Activated T-cell treated with anti-CD3 and anti-CD28 coated beads for 4 hours (primary cell): Measurements from ENCODE around the gene GALNT17.

Experiments
- DNase-seq: peaks from one replicate; pipeline ENCODE4 v3.0.0-alpha.2; 2020

Gene GALNT17

DNA sequence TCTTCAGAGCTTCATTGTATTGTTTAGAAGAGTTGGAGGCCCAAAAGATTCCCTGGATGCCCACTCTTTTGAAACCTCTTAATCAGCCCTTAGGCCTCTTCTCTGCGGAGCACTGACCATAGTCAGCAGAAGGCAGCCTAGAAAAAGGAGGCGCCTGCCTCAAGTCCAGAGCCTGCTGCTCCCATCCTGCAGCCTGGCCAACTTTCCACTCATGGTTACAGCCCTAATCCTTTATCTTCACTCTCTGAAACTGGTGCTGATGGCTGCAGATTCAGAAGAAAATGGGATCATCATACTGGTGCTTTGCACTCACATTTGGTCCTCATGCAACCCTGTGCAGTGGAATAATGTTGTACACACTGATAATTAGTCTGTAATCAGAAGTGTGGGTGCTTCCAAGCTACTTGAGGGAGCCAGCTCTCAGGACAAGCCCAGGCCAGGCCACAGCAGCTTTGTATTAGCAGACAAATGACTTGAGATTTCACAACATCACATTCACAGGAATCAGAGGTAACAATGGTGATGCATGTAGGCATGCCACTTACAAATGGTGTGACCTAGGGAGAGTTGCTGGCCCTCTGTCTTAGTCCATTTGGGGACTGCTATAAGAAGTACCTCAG lies 272.9 kb downstream of the GALNT17 start:
- DNase-seq: no peak

DNA sequence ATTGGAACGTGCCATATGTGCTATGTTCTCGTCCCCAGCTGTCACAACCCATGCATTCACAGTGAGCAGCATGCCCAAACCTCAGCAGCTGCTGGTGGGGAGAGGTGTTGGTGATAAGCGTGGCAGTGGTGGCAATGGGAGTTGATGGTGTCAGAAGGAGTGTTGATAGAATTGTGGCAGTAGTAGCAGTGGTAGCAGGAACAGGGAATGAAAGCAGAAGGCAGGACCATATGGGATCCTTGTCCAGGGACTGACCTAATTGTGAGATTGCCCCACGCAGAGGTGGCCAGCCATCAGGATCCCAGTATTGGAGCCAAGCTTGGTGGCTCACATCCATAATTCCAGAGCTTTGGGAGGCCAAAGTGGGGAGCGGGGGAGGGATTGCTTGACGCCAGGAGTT lies 276.3 kb downstream of the GALNT17 start:
- DNase-seq: no peak

DNA sequence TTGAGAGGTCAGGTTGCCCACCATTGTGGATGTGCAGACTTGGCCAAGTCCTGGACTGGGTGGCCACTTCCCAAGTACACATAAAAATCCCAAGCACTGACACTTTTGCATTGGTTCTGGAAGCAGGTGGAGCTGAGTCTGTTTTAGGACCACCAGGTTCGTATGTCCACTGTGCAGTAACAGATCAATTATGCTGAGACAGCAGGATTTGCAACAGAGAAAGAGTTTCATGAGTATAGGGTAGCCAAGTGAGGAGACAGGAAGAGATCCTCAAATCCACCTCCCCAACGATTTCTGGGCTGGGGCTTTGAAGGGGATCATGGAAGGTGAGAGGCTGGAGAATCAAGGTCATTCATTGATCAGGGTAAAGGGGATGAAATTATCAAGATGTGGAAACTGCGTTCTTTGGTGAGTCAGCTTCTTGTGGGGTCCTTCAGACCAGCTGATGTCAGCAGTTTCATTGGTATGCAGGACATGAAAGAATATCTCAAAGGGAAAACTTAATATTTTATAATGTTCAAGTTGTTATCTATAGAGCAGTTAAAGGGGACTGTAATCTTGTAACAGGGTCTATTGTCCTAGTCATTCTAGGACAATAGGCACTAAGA lies 277.7 kb downstream of the GALNT17 start:
- no peak for DNase-seq

DNA sequence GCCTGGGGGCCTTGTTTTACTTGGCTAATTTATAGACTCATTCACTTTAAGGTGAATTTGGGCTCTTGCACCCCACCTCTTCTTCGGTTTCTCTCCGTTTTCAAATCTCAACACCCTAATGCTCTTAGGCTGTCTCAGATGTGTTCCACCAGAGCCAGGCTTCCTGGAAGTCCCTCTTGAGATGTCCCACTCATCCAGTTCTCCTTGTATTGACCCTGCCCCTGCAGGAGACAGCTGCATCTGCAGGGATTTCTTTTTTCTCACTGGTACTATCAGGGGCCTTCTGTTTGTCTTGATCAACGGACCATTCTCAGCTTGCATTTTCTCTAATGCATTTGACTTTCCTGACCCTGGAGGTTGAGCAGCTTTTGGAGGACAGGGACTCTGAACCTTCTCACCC lies 279.5 kb downstream of the GALNT17 start:
- no peak for DNase-seq

DNA sequence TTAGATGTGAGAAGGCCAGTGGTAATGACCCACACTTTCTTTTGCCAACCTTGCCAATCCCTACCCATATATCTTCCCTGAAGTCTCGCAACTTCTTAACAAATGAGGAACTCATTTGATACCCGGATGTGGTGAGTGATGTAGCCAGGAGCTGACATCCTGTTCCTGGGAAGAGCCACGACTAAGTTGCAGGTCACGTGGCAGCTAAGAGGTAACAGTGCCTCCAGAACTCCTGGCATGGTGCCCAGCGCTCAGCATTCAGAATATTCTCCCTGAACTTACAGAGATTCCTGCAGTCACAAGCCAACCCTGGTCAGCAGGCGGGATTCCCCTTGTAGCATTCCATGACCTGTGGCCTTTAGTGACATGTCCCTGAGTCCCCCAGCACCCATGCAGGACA lies 282.5 kb downstream of the GALNT17 start:
- DNase-seq: no peak

DNA sequence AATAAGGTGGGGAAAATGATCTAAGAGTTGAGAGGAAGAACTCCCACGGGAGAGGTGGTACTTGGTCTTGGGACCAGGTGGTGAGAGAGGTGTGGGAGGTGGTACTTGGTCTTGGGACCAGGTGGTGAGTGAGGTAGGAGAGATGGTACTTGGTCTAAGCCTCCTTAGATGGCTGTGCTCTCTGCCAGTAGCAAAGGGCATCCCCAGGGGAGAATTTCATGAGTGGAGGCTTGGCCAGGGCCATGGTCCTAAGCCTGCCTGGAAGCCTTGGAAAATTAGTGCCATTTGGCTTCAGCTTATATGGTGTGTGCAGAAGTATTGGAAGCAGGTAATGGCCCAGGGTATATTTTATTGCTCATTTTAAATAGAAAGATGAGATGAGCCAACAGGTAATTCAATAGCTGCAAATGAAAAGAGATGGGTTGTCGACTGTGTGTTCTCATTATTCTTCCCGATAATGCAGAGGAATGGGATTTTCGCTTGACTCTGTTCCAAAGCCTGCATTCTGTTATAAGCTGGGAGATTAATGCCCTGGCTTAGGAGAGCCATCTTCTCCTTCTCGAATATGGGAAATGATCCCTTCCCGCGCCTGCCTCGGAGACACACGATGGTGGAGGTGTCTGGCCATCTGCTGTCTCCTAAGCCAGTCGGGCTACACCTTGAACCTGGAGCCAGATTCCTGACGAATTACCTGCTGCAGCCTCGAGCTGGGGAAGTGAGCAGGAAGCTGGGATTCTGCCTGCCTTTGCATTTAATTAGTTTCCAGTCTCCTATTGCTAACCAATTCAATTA lies 287.8 kb downstream of the GALNT17 start:
- DNase-seq: no peak

DNA sequence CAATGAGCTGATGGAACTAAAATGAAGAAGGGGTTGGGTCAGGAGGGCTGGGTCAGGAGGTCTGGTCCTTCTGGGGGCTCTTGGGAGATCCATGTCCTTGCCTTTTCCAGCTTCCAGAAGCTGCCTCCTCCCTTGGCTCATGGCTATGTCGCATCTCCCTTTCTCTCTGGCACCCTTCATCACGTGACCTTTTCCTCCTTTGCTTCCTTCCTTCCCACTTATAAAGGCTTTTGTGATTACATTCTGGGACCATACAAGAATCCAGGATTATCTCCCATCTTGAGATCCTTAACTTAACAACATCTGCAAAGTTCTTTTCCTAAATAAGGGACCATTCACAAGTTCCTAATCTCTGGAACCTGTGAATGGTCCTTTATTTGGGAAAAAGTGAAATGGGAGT lies 290.2 kb downstream of the GALNT17 start:
- no peak for DNase-seq

DNA sequence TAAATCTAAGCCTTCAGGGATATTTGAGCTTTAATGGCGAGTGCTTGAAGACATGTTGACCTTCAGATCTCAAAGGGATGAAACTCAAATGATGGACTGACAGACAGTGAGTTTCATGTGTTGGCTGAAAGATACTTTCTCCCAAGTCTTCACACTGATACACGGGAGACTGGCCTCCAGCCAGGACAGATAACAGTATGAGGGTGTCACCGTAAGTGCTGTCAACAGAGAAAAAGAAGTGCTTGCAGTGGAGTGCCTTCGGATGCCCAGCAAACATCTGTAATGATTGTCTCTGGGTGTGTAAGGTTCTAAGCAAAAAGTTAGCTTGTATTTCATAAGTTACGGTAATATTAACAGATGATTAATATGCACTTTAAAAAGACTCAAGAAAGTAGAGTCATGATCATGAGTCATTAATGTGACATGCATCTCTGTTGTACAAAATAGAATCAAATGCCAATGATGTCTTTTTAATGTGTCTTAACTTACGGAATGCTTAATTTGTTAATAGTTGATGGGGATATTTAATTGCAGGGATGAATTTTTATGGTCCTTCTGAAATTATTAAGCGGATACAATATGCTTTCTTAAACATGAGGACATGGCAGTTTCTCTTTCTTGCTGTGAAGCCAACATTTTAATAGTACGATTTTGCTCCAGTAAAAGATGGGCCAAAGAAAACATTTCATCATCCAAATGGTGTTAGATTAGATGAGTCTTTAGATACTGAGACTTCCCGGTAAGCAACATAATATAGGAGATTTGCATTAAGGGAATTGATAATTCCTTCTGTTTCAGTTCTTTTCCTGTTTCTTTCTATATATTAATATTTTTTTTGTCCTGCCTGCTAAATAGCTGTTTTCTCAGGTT lies 292.5 kb downstream of the GALNT17 start:
- DNase-seq: no peak

DNA sequence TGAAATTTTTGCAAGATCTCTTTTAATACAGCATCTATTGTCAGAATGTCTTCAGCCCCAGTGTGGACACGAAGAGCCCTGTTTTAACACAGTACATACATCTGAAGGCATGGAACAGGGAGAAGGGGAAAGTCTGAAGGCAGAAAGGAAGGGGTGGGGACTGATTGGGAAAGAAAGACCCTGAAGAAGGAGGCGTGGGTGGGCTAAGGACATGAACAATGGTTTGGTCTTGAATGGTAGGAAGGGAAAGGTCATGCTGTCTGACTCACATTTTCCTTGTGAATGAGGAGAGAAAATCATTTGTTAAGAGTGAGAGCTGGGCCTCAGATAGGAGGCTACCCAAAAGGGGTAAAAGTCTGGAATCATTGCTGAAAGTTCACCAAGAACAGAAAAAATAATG lies 297.1 kb downstream of the GALNT17 start:
- no peak for DNase-seq

DNA sequence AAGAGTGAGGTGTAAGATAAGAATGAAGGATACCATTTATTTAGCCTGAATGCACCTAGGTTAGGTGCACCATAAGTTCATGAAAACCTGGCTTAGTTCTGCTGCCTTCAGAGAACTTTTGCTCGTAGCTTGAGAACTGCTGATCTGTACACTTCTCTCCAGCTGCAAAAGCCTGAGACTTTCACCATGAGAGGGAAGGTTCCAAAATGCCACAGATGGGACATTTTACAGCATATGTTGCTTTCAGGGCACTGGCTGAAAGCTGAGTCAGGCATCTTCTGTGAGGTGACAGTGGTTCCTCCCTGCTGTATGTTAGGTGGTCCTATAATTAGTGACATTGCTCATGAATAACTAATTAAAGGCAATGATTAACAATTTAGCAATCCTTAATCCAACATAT lies 298.3 kb downstream of the GALNT17 start:
- DNase-seq: no peak

DNA sequence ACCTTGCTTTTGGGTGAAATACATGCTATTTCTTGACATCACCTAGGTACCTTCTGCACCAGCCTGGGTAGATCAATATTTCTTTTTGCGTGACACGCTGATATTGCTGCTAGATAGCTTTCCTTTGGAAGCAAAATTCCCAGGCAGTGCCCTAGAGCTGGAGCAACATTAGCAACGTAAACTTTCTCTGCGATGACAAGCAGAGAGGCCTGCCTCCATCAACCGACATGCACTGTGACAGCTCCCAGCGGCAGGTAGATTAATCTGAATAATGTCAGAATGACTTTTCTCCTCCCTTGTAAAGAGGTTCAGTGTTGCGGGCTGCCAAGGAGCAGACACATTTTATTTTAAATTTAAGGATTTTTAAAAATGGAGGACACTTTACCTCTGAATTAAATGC lies 307.4 kb downstream of the GALNT17 start:
- DNase-seq: no peak

DNA sequence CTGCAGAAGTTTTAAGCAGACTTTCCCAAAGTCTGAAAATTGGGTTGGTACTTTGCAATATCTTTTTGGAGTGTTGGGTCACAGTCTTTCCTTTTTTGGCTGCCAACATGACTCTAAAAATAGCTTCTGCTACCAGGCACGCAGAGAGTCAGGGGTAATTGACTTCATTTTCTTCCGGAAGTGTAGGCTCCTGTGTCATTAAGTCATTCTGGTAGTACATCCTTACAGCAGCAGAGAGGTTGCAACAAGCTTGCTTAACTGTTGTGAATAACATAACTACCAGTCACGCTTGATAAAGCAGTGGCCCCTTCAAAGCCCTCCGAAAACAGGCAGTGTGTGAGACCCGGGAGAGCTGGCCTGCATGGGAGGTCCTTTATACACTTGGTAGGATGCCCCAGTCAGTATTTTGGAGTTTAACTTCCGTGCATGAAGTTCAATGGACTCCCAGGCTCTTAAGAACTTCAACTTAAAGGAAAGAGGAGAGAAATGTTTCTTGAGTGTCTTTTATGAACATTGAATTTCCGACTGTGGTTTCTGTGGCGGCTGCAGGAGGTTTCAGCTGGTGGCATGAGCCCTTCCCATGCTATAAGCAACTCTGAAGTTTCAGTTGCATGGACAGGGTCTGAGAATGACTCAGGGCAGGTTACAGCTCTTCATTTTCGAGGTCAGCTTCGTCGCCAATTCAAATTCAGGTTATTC lies 310.7 kb downstream of the GALNT17 start:
- no peak for DNase-seq

DNA sequence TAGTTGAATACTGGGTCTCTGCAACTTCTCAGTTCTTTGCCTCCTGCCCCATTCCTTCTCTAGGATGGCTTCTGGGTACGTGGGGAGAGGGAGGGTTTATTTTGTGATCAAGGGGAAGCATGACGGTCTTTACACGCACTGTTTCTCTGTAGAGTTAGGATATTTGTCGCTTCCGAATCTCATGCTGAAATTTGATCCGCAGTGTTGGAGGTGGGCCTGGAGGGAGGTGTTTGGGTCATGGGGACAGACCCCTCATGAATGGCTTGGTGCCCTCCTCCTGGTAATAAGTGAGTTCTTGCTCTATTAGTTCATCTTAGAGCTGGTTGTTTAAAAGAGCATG lies 311.2 kb downstream of the GALNT17 start:
- no peak for DNase-seq

DNA sequence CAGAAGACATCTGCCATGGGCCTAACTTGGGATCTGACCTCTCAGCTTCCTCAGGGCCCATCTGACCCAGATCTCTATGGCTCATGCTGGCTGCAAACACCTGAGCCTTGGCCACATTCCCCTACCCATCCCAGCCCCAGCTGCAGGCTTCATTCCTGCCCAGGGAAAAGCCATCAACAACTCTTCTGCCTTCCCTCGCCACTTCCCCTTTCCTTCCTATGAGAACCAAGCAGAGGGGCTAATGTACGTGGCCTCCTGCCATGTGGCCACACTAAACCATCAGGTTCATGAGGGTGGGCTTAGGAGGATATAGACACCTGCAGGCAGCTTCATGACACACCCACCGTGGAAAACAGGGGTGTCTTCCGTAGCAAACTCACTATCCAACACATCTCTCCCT lies 312.2 kb downstream of the GALNT17 start:
- DNase-seq: no peak

DNA sequence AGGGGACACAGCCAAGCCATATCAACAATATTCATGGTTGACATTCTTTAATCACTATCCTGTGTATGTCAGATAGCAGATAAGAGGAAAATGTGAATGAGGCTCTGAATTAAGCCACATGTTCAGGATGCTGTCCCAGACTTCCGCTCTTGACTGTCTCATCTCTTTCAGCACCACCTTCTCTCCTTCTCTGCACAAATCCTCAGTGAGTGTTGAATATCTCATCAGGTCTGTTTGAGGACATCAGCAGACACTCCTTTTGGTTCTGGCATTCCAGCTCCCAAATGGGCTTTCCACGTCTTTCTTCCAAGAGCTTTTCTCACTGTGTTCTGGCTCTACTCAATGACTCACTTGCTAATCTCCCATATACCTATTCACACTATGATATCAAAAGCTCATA lies 321.7 kb downstream of the GALNT17 start:
- DNase-seq: no peak

DNA sequence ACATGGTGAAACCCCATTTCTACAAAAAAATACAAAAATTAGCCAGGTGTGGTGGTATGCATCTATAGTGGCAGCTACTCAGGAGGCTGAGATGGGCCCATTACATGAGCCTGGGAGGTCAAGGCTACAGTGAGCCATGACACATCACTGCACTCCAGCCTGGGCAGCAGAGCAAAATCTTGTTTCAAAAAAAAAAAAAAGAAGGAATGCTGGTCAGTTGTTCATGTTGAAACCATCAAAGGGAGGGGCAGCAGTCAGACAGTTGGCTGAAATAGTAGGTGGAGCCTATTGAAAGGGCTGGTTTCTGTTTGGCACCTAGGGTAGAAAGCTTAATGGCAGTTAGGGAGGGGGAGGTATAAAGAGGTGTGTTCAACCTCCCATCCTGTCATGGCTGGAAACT lies 323.0 kb downstream of the GALNT17 start:
- no peak for DNase-seq

DNA sequence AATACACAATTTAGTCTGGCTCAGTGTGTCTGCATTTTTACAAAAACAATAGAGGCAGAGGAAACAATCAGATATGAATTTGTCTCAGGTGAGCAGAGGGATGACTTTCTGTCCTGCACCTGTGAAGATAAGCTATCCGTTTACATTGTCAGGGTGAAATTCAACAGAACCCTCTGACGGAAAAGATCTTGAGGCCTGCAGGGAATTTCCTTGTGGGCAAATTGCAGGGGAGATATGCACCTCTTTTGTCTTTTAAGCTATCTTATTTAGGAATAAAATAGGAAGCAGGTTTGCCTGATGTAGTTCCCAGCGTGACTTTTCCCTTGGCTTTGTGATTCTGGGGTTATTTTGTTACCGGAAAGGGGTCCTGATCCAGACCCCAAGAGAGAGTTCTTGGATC lies 325.1 kb downstream of the GALNT17 start:
- no peak for DNase-seq

DNA sequence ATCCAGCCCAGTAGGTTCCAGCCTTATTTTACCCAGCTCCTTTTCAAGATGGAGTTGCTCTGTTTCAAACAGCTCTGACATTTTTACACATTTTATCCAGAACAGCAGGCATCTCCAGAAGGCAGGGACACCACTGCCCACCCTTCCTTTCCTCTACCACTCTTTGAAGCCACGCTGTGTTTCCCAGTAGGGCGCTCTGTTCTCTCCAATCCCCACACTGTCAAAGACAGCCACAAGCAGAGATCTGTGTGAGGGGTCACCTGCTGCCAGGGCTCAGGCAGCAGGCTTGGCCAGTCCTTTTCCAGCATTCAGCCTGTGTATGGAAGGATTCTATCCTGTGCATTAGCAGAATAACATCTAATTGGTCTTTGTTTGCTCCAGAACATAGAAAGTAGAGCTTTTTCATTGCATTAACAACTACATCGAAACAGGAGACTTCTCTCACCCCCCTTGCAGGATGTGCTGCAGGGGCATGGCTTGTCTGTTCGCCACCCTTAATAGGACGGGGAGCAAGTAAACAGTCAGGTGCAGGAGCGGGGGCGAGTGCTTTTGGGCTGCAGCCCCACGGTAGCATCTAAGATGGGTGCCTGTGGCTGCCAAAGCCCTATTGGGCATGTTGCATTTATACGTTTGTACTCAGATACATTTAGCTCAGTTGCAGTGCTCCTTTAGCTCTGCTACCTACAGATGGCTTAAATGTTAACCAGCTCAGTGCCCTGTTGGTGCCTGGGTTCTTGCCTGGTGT lies 326.1 kb downstream of the GALNT17 start:
- no peak for DNase-seq

DNA sequence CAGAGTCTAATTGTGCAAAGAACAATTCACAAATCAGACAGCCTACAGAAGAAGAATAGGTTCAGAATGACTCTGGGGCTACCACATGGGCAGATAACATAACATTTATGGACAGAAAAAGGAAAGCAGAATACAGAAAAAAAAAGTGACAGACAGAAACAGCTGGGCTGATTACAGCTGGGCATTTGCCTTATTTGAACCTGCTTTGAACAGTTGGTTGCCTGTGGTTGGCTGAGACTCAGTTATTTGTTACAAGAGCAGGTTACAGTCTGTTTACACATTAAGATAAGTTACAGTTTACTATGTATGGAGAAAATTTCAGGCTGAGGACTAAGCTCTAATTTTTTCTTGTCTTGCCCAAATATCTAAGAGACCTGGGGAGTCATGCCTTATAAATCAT lies 327.2 kb downstream of the GALNT17 start:
- DNase-seq: no peak

DNA sequence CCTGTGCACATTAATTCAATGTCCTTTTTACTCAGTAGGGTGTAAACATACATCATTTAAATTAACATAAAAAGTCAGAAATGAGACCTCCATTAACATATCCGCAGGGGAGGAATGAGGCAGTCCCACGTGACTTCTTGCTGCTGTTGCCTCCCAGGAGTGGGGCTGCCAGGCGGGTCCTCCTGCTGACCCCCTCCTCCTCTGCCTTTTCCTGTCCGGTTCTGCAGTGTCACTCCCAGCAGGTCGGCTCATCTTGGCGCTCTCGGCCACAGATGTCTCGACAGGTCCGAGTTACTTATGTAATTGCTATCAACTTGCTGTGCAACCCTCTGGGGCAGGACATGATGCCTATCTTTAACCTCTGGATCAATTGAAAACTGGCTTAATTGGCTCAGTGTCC lies 329.6 kb downstream of the GALNT17 start:
- DNase-seq: no peak

DNA sequence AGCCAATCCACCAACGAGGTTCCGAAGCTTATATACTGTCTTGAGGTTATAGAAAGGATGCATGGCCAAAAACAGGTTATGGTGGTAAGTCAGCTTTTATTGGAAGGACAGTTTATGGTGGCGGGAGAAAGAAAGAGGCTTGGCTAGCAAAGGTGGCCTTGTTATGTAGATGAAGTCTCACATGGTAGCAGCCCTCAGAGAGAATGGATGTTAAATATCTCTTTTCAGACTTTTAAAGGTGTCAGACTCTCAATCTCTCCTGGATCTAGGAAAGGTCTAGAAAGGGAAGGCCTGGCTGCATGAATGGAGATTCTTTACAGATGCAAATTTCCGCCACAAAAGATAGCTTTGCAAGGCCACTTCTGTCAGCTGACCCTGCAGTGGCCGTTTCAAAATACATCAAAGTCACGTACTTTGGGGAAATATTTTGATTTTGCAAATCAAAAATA lies 333.8 kb downstream of the GALNT17 start:
- no peak for DNase-seq
